AG04449 (cell line): Measurements from ENCODE around the gene HBEGF.

Experiments used
- CTCF ChIA-PET: fragments of 350-600 bp; formaldehyde crosslinking; extraction: SDS; loops from one replicate; lab custom pipeline; 2021; ENCODE audit warnings: antibody characterized with exemption; lab: Yijun Ruan, JAX
- POLR2A ChIA-PET: fragments of 400-600, 350-600 bp; formaldehyde crosslinking; extraction: SDS; loops from one replicate; lab custom pipeline; 2020; ENCODE audit warnings: antibody characterized with exemption, inconsistent platforms; lab: Yijun Ruan, JAX
- DNase-seq: peaks from one replicate; pipeline ENCODE4 v3.0.0-alpha.2; 2010; ENCODE audit warnings: low read depth, low spot score
- H3K4me3 ChIP-seq: 2 replicates; pipeline ENCODE4 v1.5.1; 2011; ENCODE audit warnings: low read depth, mild to moderate bottlenecking, control low read depth, low read length
- CTCF ChIP-seq: IDR thresholded peaks from one replicate; pipeline ENCODE4 v1.5.1; 2011; ENCODE audit warnings: mild to moderate bottlenecking, moderate library complexity, low read length, control low read depth, inconsistent platforms; ENCODE audit not compliant: insufficient read depth; ENCODE audit errors: missing control alignments

The HBEGF gene

GRCh38 chr5:140360101-140360500 is 13.7 kb upstream of the HBEGF start, which contains the start of gene SLC4A9:
Gene SLC4A9 (plus strand): TSS chr5:140360194. CDS start chr5:140360237, 43 bp downstream.
- ChIA-PET CTCF (interaction anchor here (0.6 to 12.9 kb wide), 17 partner anchors 11 to 360 kb away, joined by 3 to 542 read pairs (median 4); partner anchors contain the start of genes HBEGF and PFDN1), POLR2A (no interaction called here)
- TF ChIP-seq CTCF: no peak

GRCh38 chr5:140358738-140359310 is 12.4 kb upstream of the HBEGF start:
- TF ChIP-seq CTCF: peak; percentile 65
- CTCF ChIA-PET: interaction anchor here (0.6 to 12.9 kb wide), 52 partner anchors 8 to 571 kb away, joined by 3 to 542 read pairs (median 4); partner anchors contain the start of genes APBB3, CYSTM1, HBEGF and SLC35A4
- POLR2A ChIA-PET: interaction anchor here (1.0 kb wide), 1 partner anchor 12 kb away, joined by 3 read pairs; the partner anchor contains the start of gene HBEGF
- DNase-seq: no peak
- H3K4me3 ChIP-seq: no peak overlapping the region

More at GRCh38 chr5:140360101-140360500, 13.7 kb upstream of the HBEGF start, which contains the start of gene SLC4A9:
- no peak within 1 kb of the TSS for H3K4me3 ChIP-seq
- no peak for DNase-seq

- peak; percentile 95 for TF ChIP-seq CTCF
- POLR2A ChIA-PET: no interaction called here
- DNase-seq: no peak
- CTCF ChIA-PET: interaction anchor here (1.1 to 12.9 kb wide), 17 partner anchors 8 to 286 kb away, joined by 3 to 542 read pairs (median 7); partner anchors contain the start of genes CYSTM1 and HBEGF
- peak overlapping the region; percentile 32 for H3K4me3 ChIP-seq
Observed at GRCh38 chr5:140357726-140358093, 11.3 kb upstream of the HBEGF start.

- no peak overlapping the region for H3K4me3 ChIP-seq
- TF ChIP-seq CTCF: no peak
- ChIA-PET CTCF (interaction anchor here (1.0 to 24.4 kb wide), 4 partner anchors 11 to 332 kb away, joined by 3 to 1796 read pairs (median 24); partner anchors contain the start of gene HBEGF), POLR2A (no interaction called here)
- no peak for DNase-seq
Observed at GRCh38 chr5:140356853-140357725, 10.7 kb upstream of the HBEGF start.

DNA sequence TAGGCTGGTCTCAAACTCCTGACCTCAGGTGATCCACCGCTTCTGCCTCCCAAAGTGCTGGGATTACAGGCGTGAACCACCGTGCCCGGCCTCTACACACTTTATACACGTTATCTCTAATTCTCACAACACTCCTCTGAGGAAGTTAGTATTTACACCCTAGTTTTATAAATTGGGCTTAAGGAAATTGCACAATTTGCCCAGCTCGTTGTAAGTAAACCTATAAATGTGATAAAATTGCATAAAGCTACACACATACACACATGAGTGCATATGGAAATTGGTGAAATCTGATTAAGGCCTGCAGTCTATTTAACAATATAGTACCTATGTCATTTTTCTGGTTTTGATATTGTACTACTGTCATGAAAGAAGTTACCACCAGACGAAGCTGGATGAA is 9.1 kb upstream of the HBEGF start:
- ChIA-PET POLR2A (interaction anchor here (1.7 kb wide), 1 partner anchor 9 kb away, joined by 5 read pairs; the partner anchor contains the start of gene HBEGF), CTCF (interaction anchor here (1.0 to 24.4 kb wide), 9 partner anchors 8 to 280 kb away, joined by 3 to 1796 read pairs (median 10); partner anchors contain the start of gene HBEGF)
- no peak for DNase-seq
- TF ChIP-seq CTCF: no peak
- H3K4me3 ChIP-seq: no peak overlapping the region
